ENCODE data around the gene LCE2D.

Gene LCE2D

DNA sequence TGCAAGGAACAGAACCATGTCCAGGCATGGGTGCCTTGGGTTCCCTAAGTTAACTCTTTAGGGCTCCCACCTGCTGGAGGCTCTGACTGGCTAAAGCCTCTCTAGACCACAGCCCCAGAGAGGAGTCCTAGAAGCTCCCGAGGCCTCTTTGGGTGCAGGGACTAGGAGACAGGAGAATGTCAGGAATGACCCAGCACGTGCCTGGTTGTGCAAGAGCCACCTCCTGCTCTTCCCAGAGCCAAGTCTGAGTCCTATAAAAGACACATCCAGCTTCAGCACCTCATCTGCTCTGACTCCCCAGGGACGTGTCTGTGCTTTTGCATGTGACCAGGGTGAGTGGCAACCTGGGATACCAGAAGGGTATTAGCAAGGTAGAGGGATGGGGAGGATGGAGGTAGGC lies at the start of gene LCE2D:
Gene LCE2D (plus strand): TSS at position 283 of the 400 bp plus-strand sequence. CDS start 726 bp downstream, outside the sequence.
- TF ChIP-seq CSDC2 (CRISPR knock-in tag; IDR thresholded peaks at IDR 0.05) (no peak), TSHZ2 (CRISPR knock-in tag; IDR thresholded peaks at IDR 0.05) (no peak), ESRRG (CRISPR knock-in tag; IDR thresholded peaks at IDR 0.05) (no peak), SNAI2 (CRISPR knock-in tag; IDR thresholded peaks at IDR 0.05) (no peak), ZC3H10 (CRISPR knock-in tag; IDR thresholded peaks at IDR 0.05) (no peak)
- no peak for ATAC-seq

GRCh38 chr1:152613511-152613910 lies 49.7 kb upstream of the LCE2D start, which contains the start of gene LCE3B:
Gene LCE3B (plus strand): TSS chr1:152613811. CDS start chr1:152613811, 0 bp downstream.
- ATAC-seq, result no peak
- no peak for TF ChIP-seq SNAI2 (CRISPR knock-in tag; IDR thresholded peaks at IDR 0.05)
- TF ChIP-seq CSRNP3 (CRISPR knock-in tag; IDR thresholded peaks at IDR 0.05), result no peak
- TF ChIP-seq TOX (CRISPR knock-in tag; IDR thresholded peaks at IDR 0.05; ENCODE audit: borderline replicate concordance), result no peak
- no peak for TF ChIP-seq OSR1 (CRISPR knock-in tag; IDR thresholded peaks at IDR 0.05)
- no peak for TF ChIP-seq ISL1 (CRISPR knock-in tag; IDR thresholded peaks at IDR 0.05)
- TF ChIP-seq ZNF565 (CRISPR knock-in tag; conservative IDR thresholded peaks at IDR 0.05; ENCODE audit: low read depth), result no peak
- no peak for TF ChIP-seq POU6F1 (CRISPR knock-in tag; IDR thresholded peaks at IDR 0.05; ENCODE audit: borderline replicate concordance, low read depth)
- TF ChIP-seq TCF4 (CRISPR knock-in tag; IDR thresholded peaks at IDR 0.05; ENCODE audit: borderline replicate concordance), result no peak
- TF ChIP-seq ESRRG (CRISPR knock-in tag; IDR thresholded peaks at IDR 0.05), result no peak
- no peak for TF ChIP-seq GLIS3 (CRISPR knock-in tag; IDR thresholded peaks at IDR 0.05)
- TF ChIP-seq TSHZ2 (CRISPR knock-in tag; IDR thresholded peaks at IDR 0.05), result no peak
- TF ChIP-seq RARB (CRISPR knock-in tag; IDR thresholded peaks at IDR 0.05), result no peak
- no peak for TF ChIP-seq PPARA (CRISPR knock-in tag; IDR thresholded peaks at IDR 0.05; ENCODE audit: borderline replicate concordance)
- no peak for TF ChIP-seq CSDC2 (CRISPR knock-in tag; IDR thresholded peaks at IDR 0.05)
- TF ChIP-seq ARNTL (CRISPR knock-in tag; IDR thresholded peaks at IDR 0.05; ENCODE audit: borderline replicate concordance, low read depth), result no peak
- TF ChIP-seq, protein P1, sequence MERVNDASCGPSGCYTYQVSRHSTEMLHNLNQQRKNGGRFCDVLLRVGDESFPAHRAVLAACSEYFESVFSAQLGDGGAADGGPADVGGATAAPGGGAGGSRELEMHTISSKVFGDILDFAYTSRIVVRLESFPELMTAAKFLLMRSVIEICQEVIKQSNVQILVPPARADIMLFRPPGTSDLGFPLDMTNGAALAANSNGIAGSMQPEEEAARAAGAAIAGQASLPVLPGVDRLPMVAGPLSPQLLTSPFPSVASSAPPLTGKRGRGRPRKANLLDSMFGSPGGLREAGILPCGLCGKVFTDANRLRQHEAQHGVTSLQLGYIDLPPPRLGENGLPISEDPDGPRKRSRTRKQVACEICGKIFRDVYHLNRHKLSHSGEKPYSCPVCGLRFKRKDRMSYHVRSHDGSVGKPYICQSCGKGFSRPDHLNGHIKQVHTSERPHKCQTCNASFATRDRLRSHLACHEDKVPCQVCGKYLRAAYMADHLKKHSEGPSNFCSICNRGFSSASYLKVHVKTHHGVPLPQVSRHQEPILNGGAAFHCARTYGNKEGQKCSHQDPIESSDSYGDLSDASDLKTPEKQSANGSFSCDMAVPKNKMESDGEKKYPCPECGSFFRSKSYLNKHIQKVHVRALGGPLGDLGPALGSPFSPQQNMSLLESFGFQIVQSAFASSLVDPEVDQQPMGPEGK (CRISPR knock-in tag; IDR thresholded peaks at IDR 0.05; ENCODE audit: borderline replicate concordance), result no peak
- no peak for TF ChIP-seq ZC3H10 (CRISPR knock-in tag; IDR thresholded peaks at IDR 0.05)
- no peak for TF ChIP-seq ZNF70 (CRISPR knock-in tag; IDR thresholded peaks at IDR 0.05)
- no peak for TF ChIP-seq BACH2 (CRISPR knock-in tag; IDR thresholded peaks at IDR 0.05; ENCODE audit: borderline replicate concordance)

- ATAC-seq, result no peak
- no peak for TF ChIP-seq ZNF8 (CRISPR knock-in tag; IDR thresholded peaks at IDR 0.05)
- TF ChIP-seq RARB (CRISPR knock-in tag; IDR thresholded peaks at IDR 0.05), result no peak
Observed at GRCh38 chr1:152621993-152622392, 41.2 kb upstream of the LCE2D start.
